ELR (cell line): Measurements from ENCODE around the gene PCED1B.
"Not testable (repeated sequence)": the region's sequence is repeated elsewhere in the genome, so short reads cannot be mapped to it uniquely, and the experiment has no call there.

Experiments
- DNase-seq: peaks from one replicate; pipeline ENCODE4 v3.0.0-alpha.2; 2015; ENCODE audit warnings: low read depth

The PCED1B gene

DNA sequence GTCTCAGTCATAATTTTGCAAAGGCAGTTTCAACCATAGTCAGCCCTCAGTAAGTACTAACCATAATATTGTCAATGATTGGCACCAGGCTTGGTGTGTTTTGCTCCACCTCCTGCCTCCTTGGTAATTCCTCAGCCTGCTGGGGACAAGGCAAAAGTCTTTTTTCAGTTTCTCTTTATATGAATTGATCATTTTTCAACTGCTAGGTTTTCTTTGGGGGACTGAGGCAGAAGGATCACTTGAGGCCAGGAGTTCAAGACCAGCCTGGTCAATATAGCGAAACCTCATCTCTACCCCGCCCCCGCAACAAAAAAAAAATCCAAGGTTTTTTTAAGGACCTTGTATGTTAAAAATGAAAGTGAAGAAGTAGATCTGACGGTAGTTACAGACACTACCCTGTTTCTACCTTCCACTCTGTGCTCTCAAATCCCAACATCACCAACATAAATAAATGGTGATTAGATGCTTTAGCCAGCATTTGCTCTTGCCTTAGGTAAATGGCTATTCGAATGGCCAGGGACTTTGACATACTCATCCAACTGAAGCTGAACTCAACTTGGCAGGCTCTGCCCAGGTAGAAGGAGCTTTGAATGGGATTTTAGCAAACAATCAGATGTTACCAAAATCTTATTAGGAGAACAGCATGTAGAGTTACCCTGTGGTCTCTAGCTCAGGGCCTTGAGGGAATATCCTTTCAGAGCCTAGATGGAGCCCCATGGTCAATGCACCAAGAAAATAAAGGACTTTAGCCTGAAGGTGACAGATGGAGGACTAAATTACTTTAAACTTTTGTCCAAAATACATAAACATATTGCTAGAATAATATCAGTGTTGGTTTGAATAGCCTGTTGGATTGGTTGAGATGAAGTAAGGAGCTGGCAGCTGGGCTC is 127.3 kb downstream of the PCED1B start:
- DNase-seq = no peak

DNA sequence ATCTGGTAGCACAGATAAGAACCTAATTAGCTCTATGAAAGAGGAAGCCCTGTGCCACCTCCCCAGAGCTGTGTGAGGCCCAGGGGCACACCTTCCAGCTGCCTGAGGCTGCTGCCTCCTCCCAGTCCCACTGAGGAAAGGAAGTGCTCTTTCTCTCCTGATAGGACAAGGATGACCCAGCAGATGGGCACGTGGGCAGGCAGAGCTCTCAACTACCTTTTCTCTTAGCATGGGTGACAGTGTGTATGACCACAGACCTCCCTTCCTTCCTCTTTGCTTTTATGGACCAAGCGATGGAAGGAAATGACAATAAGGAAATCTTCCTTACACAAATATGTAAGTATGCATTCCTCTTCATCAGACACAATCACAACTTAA is 127.9 kb downstream of the PCED1B start:
- DNase-seq = no peak

DNA sequence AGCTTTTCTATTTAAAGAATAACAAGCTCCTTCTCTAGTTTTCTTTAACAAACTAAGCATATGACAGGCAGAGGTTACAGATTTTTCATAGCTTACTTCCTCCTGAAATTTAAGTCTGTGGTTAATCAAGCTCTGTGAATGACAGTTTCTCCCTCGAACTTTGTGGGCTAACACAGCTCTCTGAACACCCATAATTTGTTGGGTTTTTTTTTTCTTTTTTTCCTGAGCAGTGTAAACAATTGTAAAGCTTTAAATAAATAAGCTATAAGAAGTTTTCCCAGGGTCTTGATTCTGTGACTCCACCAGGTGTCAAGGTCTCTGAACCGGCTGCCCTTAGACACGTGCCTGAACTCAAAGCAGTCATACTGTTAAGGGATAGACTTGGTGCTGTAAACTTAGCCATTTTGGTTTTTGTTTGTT is 128.4 kb downstream of the PCED1B start:
- DNase-seq = no peak

DNA sequence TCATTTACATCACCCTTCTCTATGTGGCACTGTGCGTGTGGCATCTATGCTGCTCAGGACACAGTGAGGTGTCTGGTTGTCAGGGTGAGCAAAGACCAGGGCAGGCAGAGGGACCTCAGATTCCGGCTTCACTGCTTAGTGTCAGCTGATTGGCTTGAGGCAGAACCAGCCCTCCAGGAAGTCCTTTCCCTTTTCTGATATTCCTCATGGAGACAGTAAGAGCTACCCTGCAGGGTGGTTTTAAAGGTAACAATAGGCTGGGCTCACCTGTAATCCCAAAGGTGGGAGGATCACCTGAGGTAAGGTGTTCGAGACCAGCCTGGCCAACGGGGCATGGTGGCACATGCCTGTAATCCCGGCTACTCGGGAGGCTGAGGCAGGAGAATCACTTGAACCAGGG is 129.6 kb downstream of the PCED1B start:
- no peak for DNase-seq

DNA sequence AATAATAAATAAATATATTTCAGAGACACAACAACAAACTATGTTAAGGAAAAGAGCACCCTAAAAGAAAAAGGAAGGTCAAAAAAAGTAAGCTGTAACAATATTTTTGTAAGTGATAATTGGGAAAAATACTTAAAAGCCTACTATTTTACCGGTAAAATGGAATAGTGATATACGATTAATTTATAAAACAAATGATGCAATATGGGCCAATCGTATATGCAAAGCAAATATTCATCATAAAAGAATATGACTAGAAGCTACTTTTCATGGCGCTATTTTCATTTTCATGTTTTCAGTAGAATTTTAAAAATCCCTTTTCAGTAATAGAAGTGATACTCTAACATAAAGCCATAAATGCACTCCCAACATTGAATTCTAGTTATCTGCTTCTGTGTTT is 131.4 kb downstream of the PCED1B start:
- DNase-seq = no peak

DNA sequence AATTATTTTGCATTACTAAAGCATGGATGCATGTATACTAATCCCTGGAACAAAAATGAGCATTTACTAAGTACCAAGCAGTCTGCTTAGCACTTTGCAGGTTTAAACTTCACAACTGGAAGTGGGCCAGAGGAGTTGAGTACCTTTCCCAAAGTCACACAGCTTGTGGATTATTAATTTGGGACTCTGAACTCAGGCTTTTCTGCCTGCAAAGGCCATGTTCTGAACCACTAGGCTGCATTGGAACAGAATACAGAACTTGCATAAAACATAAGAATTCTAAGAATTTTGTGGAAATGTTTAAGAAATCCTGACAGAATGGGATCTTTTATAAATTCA is 133.2 kb downstream of the PCED1B start:
- no peak for DNase-seq

DNA sequence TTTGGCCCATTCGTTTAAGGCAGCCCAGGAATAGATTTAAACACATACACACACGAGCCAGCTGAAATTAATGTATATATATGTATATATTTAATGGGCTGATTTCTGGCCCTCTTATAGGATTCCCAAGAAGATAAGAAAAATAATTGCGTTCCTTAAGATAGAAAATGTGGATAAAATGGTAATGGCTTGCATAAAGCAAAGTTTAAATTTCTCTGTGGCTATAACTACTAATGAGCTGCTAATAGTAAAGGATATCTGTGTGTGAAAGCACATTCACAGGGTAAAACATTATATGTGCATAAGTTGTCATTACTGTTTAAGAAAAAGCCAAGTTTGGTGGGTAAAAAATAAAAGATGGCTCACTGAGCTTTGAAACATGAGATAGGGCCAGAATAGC is 134.0 kb downstream of the PCED1B start:
- DNase-seq = no peak

DNA sequence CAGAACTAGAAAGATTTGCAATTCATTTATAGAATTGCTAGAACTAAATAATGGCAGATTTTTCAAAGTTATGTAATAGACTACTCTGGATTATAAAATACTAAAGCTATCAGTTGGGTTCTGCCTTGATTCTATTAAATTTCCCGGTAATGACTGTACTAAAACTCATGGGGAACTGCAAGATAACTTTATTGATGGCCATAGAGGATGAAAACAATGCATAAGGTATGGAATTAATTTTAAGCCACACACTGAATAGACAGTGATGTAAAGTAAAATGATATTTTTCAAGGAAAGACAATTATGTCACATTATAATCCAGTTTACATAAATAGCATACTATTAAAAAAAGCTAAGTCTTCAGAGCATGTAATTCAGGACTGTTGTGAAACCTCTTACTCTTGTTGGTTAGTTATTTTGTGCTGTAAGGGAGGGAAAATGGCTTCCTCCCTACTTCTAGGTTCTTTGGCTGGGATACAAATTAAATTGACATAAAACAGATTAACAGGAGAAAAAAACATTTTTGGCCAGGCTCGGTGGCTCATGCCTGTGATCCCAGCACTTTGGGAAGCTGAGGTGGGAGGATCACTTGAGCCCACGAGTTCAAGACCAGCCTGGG is 134.7 kb downstream of the PCED1B start:
- no peak for DNase-seq

DNA sequence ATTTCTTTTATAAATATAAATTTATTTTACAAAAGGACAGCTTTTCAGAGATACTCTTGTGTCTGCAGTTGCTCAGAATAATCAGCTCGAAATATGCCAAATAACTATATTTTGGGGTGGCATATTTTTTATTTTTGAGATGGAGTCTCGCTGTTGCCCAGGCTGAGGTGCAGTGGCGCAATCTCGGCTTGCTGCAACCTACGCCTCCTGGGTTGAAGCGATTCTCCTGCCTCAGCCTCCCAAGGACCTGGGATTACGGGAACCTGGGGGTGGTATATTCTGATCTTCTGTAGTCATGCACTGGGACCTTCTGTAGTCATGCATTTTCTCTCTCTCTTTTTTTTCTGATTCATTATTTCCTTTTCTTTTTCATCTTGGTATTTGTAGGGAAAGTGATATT is 135.3 kb downstream of the PCED1B start:
- no peak for DNase-seq

DNA sequence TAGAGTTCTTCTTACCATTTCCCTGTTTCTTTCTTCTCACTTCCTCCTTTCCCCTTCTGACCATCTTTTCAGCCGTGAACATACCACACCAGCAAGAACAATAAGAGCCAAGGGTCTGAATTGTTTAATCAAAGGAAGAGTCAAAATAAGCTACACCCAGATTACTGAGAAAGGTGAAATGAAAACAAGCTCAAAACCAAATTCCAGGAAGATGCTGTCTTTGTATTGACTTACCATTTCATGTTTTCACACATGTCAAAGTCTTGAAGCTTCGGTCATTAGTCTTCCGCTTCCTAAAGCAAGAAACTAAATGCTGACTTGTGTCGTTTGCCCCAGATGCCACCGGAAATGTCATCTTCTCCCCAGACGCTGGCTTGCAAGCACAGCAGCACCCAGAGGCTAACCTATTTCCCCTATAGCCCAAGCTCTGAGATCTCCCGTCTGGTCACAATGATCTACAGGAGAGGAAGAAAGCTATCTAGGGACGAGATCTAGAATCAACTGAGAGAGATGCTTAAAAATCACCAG is 136.8 kb downstream of the PCED1B start:
- DNase-seq = no peak

DNA sequence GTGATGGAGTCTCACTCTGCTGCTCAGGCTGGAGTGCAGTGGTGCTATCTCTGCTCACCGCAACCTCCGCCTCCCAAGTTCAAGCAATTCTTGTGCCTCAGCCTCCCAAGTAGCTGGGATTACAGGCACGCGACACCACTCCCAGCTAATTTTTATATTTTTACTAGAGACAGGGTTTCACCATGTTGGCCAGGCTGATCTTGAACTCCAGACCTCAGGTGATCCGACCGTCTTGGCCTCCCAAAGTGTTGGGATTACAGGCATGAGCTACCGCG is 138.1 kb downstream of the PCED1B start:
- not testable (repeated sequence) for DNase-seq

DNA sequence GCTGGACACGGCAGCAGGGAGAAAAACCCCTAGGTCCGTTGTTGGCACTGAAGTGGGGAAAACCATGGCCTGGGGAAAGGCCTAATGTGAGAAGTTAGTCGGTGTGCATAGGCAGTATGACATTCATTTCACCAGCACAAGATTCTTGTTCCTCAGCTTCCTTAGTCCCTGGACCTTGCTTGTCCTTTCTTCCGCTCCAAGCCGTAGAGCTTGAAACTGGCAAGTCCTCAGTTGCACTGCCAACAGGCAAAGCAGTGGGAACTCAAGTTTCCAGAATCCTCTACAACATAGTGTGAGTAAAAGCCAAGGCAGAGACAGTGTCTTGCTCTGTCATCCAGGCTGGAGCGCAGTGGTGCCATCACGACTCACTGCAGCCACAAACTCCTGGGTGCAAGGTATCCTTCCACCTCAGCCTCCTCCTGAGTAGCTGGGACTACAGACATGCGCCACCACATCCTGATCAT is 138.8 kb downstream of the PCED1B start:
- peak; percentile 26 for DNase-seq

DNA sequence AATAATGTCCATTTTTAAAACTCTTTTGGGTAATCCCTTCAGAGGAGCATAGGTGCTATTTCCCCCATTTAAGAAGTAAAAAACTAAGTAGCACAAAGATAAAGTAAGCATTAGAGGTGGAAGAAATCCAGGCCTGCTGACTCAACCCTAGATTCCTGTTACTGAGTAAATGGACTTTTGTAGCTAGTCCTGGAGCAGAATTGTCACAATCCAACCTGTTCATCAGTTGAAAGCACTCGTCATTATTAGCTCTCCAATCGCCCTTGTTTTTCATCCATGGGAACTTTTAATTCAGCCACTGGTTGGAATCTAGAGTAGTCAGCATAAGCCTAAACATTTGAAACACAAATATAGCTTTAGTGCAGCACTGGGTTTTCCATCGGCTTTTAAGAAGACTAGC is 139.8 kb downstream of the PCED1B start:
- peak; percentile 51 for DNase-seq

DNA sequence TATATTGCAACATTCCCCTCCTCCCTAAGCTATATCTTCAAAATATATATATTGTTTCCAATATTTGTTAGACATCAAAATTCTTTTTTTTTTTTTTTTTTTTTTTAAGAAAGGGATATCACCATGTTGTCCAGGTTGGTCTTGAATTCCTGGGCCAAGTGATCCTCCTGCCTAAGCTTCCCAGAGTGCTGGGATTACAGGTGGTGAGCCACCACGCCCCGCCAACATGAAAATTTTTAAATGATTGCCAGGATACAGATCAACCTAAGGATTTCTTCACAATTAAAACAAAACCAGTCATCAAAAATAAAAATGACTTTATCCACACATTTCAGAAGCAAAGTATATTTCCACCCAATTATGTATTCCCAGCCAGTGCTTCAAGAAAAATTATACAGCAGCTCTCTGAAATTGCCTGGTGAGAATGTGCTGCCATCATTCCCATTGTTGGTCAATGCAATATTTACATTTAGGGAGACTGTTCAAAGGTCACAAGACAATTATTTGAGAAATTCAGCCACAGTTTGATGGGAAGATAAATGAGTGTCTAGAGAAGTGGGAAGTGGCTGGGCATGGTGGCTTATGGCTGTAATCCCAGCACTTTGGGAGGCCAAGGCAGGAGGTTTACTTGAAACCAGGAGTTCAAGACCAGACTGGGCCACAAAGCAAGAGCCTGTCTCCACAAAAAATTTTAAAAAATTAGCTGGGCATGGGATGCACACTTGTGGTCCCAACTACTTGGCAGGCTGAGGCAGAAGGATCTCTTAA is 142.0 kb downstream of the PCED1B start:
- DNase-seq = peak; percentile 24

DNA sequence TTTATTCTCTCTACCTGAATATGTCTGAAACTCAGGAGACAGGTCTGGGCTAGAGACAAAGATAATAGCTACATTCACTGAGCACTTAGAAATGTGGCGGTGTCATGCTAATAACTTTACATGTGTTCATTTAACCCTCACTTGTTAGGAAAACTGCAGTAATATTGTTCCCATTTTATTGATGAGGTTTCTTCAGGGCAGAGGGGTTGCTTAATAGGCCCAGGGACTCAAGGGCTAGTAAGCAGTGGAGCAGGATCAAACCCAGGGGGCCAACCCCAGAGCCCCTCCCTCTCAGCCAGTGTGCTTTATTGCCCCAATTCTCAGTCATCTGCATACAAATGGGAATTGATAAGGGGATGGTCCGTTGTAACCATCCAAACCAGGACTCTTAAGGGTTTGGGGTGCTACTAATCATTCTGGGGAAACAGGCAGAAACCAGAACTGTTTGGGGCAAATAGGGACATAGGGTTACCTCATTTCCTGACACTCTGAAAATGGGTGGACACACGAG is 143.2 kb downstream of the PCED1B start:
- DNase-seq = no peak

DNA sequence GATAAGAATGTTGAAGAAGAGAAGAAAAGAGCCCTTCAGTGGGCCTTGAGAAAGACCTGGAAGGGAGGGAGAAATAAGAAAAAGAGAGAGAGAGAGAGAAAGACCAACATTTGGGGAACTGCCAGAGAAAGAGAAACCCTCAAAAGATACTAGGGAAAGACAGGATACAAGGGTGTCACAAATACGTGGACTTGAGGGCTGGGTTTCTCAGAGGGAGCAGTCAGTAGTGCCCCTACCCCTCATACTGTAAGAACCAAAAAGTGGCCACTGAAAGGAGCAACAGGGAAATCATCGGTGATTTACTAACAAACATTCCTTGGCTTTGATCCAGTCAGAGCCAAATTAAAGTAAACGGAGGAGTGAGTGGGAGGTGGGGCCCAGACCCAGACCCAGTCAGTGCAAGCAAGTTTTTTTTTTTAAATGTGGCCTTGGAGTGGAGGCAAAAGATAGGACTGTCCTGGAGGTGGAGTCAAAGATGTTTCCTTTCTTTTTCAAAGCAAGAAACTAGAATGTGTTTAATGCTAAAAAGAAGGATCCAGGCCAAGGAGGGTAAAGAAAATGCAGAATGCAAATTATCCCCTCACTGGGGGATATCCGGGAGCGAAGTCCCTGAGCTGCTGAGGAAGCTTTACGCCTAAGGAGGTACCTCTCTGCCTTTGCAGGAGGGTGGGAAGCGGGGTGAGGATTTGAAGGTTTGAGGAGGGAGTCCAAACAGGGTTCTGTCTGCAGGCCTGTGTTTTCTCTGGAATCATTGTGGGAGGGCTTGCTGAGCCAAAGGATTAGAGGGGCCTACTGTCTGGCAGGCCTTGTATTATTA is 143.8 kb downstream of the PCED1B start:
- no peak for DNase-seq

DNA sequence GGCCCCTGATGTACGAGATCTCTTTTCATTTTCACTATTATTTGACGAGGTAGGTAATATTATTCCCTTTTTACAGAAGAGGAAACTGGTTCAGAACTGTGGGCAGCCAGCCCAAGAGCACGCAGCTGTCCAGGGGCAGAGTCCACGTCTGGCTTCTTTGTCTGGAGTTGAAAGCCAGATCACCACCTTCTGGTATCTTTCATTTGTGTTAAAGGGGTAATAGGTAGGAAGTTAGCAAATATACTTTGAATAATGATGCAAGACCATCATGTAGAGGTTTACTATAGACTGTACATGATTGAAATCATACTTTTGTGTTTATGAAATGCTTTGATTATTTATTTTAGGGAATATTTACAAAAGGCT is 144.4 kb downstream of the PCED1B start:
- no peak for DNase-seq

DNA sequence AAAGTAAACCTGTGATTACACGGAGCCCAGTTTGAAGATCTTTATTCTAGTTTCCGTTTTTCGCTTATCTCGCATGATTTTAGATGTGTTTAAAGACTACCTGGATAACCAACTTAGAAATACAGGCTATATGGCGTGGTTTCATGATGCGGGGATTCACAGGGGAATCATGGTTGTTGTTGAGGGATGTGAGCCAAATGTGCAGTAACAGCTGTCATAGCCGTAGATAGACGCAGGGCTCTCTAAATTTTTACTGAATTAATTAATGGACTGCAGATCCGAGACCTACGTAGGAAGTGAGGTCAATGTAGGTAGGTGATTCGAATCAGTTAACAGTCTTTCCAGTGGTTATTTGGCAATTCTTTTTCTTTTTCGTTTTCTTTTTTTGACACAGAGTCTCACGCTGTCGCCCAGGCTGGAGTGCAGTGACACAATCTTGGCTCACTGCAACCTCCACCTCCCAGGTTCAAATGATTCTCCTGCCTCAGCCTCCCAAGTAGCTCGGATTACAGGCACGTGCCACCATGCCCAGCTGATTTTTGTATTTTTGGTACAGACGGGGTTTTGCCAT is 145.2 kb downstream of the PCED1B start:
- DNase-seq = no peak

DNA sequence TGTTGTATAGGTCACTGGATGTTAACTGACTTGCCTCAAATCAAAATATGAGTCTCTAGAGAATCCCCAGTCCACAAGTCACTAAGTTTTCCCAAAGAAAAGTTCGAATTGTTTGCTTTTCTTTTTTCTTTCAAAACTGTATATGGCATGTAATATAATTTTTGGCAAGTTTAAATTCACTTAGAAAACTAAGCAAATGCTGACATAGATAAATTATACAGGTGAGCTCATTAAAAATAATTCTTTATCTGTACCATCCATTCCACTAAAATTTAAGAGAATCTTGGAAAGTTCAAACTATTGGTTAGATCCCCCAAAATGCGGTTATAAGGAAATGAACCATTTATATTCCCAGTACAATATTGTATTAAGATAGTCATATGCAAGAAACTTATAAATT is 145.9 kb downstream of the PCED1B start:
- DNase-seq = no peak

DNA sequence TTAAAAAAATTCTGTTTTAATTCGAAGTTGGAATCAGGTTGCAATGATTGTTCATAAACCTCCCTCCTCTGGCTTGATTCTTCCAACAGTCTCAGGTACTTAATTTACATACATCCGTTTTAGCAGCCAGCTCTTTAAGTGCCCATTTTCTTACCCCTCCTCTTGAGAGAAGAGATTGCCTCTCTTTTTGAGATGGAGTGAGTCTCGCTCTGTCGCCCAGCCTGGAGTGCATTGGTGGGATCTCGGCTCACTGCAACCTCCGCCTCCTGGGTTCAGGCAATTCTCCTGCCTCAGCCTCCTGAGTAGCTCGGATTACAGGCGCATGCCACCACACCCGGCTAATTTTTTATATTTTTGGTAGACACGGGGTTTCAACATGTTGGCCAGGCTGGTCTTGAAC is 146.8 kb downstream of the PCED1B start:
- no peak for DNase-seq

DNA sequence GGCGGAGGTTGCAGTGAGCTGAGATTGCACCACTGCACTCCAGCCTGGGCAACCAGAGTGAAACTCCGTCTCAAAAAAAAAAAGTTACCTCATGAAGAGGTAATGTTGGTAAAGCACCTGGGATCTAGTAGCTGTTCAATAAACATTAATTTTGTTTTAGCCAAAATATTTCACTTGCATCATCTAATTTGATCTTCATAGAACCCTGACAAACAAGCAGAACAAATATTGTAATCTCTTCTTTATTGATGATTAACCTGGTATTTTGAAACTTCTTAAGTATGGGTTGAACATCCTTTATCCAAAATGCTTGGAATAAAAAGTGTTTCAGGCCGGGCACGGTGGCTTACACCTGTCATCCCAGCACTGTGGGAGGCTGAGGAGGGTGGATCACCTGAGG is 149.4 kb downstream of the PCED1B start:
- no peak for DNase-seq

DNA sequence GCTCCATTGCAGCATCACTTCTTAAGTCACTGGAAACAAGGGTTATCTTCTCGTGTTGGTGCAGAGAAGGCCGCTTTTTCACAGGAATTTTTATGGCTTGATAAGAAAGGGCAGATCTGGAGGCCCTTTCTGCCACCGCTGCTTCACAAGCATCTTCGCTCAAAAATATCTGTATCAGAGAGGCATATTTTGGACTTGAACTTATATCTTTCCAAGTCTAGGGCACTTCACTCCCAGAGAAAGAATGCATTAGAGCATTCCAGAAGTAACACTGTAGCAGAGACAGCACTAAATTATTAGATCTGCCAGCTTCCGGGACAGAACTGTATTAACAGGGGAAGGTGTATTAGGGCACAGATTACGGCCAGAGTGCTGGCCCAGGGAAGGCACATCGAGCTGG is 152.0 kb downstream of the PCED1B start:
- DNase-seq = no peak
